Stimulated activated CD4-positive, alpha-beta T cell treated with anti-CD3 and anti-CD28 coated beads, Interleukin-4, amount 100 ng/mL, for 4 hours (primary cell): ENCODE results near the gene VWA8.
"Not testable (repeated sequence)": the region's sequence is repeated elsewhere in the genome, so short reads cannot be mapped to it uniquely, and the experiment has no call there.

Experiments
- DNase-seq, 2 experiments: peaks; one replicate each; pipeline ENCODE4 v3.0.0-alpha.2; 2020

The VWA8 gene

GRCh38 chr13:41962994-41963393, 2.1 kb upstream of the VWA8 start:
- no peak for DNase-seq

GRCh38 chr13:41961466-41961760, 504 bp upstream of the VWA8 start:
- no peak for DNase-seq

GRCh38 chr13:41960211-41960636, 685 bp downstream of the VWA8 start:
- no peak for DNase-seq

- DNase-seq: no peak
Observed at GRCh38 chr13:41956272-41956671, 4.6 kb downstream of the VWA8 start.

GRCh38 chr13:41955605-41956004, 5.3 kb downstream of the VWA8 start:
- no peak for DNase-seq

- no peak for DNase-seq
Observed at GRCh38 chr13:41954226-41954625, 6.7 kb downstream of the VWA8 start.

GRCh38 chr13:41952749-41953148, 8.2 kb downstream of the VWA8 start:
- DNase-seq: no peak

GRCh38 chr13:41949104-41949503, 11.8 kb downstream of the VWA8 start:
- DNase-seq: not testable (repeated sequence)

GRCh38 chr13:41945926-41946325, 15.0 kb downstream of the VWA8 start:
- no peak for DNase-seq

GRCh38 chr13:41944635-41945397, 16.1 kb downstream of the VWA8 start:
- no peak for DNase-seq

GRCh38 chr13:41944229-41944628, 16.7 kb downstream of the VWA8 start:
- no peak for DNase-seq

- no peak for DNase-seq
Observed at GRCh38 chr13:41942462-41943094, 18.3 kb downstream of the VWA8 start.

GRCh38 chr13:41941174-41941573, 19.7 kb downstream of the VWA8 start:
- DNase-seq: no peak

- no peak for DNase-seq
Observed at GRCh38 chr13:41939398-41939797, 21.5 kb downstream of the VWA8 start.

GRCh38 chr13:41938918-41939317, 22.0 kb downstream of the VWA8 start:
- no peak for DNase-seq

- DNase-seq: no peak
Observed at GRCh38 chr13:41937388-41937787, 23.5 kb downstream of the VWA8 start.

GRCh38 chr13:41935501-41935900, 25.4 kb downstream of the VWA8 start:
- no peak for DNase-seq

GRCh38 chr13:41934994-41935393, 25.9 kb downstream of the VWA8 start:
- DNase-seq: no peak

GRCh38 chr13:41934120-41934519, 26.8 kb downstream of the VWA8 start:
- DNase-seq: no peak

GRCh38 chr13:41931337-41931736, 29.6 kb downstream of the VWA8 start:
- DNase-seq: no peak

- no peak for DNase-seq
Observed at GRCh38 chr13:41930154-41930553, 30.8 kb downstream of the VWA8 start.

- DNase-seq: no peak
Observed at GRCh38 chr13:41928323-41928722, 32.6 kb downstream of the VWA8 start.

- DNase-seq: no peak
Observed at GRCh38 chr13:41925014-41925413, 35.9 kb downstream of the VWA8 start.

- DNase-seq: not testable (repeated sequence)
Observed at GRCh38 chr13:41922894-41923293, 38.0 kb downstream of the VWA8 start.
